HEK293 (cell line): ENCODE results near the gene TBX4.

Source experiments
- CTCF ChIA-PET: fragments of 350-600 bp; formaldehyde crosslinking; extraction: SDS; loops from one replicate; lab custom pipeline; 2021; ENCODE audit warnings: antibody characterized with exemption; lab: Yijun Ruan, JAX
- POLR2A ChIA-PET: fragments of 300-600 bp; formaldehyde crosslinking; extraction: SDS; loops from one replicate; lab custom pipeline; 2020; ENCODE audit warnings: antibody characterized with exemption, inconsistent platforms; lab: Yijun Ruan, JAX
- H3K27ac ChIP-seq: fragments of 200-500 bp; sonication (Bioruptor generic); 2 replicates; pipeline ENCODE4 v1.5.1; 2014; ENCODE audit warnings: low read depth, low read length, control low read depth, inconsistent platforms; ENCODE audit errors: extremely low read depth
- H3K36me3 ChIP-seq, 2 experiments: fragments of 200-500 bp in 1 of 2; sonication (Bioruptor generic) in 1 of 2; 1 replicate in 1 of 2; 2 replicates in 1 of 2; pipeline ENCODE4 v1.5.1; 2014 to 2017; ENCODE audit warnings: inconsistent platforms in 2 of 2, low read length in 2 of 2; ENCODE audit not compliant: control insufficient read depth in 2 of 2, insufficient read depth in 1 of 2
- H3K4me1 ChIP-seq: fragments of 200-500 bp; sonication (Bioruptor generic); 2 replicates; pipeline ENCODE4 v1.5.1; 2014; ENCODE audit warnings: mild to moderate bottlenecking, low read length, inconsistent platforms; ENCODE audit not compliant: control insufficient read depth, insufficient read depth
- H3K4me3 ChIP-seq: 2 replicates; pipeline ENCODE4 v1.5.1; 2011; ENCODE audit warnings: low read depth, mild to moderate bottlenecking, control low read depth, low read length, moderate library complexity
- H3K9me3 ChIP-seq: fragments of 200-500 bp; sonication (Bioruptor generic); 2 replicates; pipeline ENCODE4 v1.5.1; 2014; ENCODE audit warnings: low read depth, low read length, inconsistent platforms; ENCODE audit not compliant: control insufficient read depth, insufficient read depth
- GLIS1 ChIP-seq: fragments of 450-650 bp; formaldehyde crosslinking; IDR thresholded peaks from 2 replicates; pipeline ENCODE4 v1.5.1; 2016; ENCODE audit warnings: missing biosample characterization, missing genetic modification characterization
- GLIS2 ChIP-seq: fragments of 450-650 bp; formaldehyde crosslinking; IDR thresholded peaks from 2 replicates; pipeline ENCODE4 v1.5.1; 2016; ENCODE audit warnings: missing biosample characterization, missing genetic modification characterization
- KLF1 ChIP-seq: fragments of 450-650 bp; formaldehyde crosslinking; IDR thresholded peaks from 2 replicates; pipeline ENCODE4 v1.5.1; 2016; ENCODE audit warnings: missing biosample characterization, missing genetic modification characterization
- KLF8 ChIP-seq: fragments of 450-650 bp; formaldehyde crosslinking; IDR thresholded peaks from 2 replicates; pipeline ENCODE4 v1.5.1; 2016; ENCODE audit warnings: missing biosample characterization, missing genetic modification characterization
- RBAK ChIP-seq: fragments of 450-650 bp; formaldehyde crosslinking; IDR thresholded peaks from 2 replicates; pipeline ENCODE4 v1.5.1; 2016; ENCODE audit warnings: missing biosample characterization, missing genetic modification characterization
- SP2 ChIP-seq: fragments of 450-650 bp; formaldehyde crosslinking; IDR thresholded peaks from 2 replicates; pipeline ENCODE4 v1.5.1; 2016; ENCODE audit warnings: missing biosample characterization, missing genetic modification characterization
- SP3 ChIP-seq: fragments of 450-650 bp; formaldehyde crosslinking; IDR thresholded peaks from 2 replicates; pipeline ENCODE4 v1.5.1; 2016; ENCODE audit warnings: missing biosample characterization, missing genetic modification characterization
- SP7 ChIP-seq: fragments of 450-650 bp; formaldehyde crosslinking; IDR thresholded peaks from 2 replicates; pipeline ENCODE4 v1.5.1; 2016; ENCODE audit warnings: missing biosample characterization, missing genetic modification characterization
- TCF7L2 ChIP-seq: IDR thresholded peaks from 2 replicates; pipeline ENCODE4 v1.6.1; 2011; ENCODE audit warnings: low read depth, mild to moderate bottlenecking, inconsistent platforms, low read length, moderate library complexity, borderline replicate concordance
- TRIM28 ChIP-seq: IDR thresholded peaks from 2 replicates; pipeline ENCODE4 v1.6.1; 2011; ENCODE audit warnings: low read length, control low read depth, borderline replicate concordance
- YY1 ChIP-seq: fragments of 450-650 bp; formaldehyde crosslinking; IDR thresholded peaks from 2 replicates; pipeline ENCODE4 v1.5.1; 2018; ENCODE audit warnings: missing biosample characterization, missing genetic modification characterization
- ZBTB17 ChIP-seq: fragments of 450-650 bp; formaldehyde crosslinking; IDR thresholded peaks from 2 replicates; pipeline ENCODE4 v1.5.1; 2016; ENCODE audit warnings: missing biosample characterization, missing genetic modification characterization
- ZBTB21 ChIP-seq: fragments of 450-650 bp; formaldehyde crosslinking; IDR thresholded peaks from 2 replicates; pipeline ENCODE4 v1.5.1; 2017; ENCODE audit warnings: missing biosample characterization, missing genetic modification characterization
- ZIC2 ChIP-seq: fragments of 450-650 bp; formaldehyde crosslinking; IDR thresholded peaks from 2 replicates; pipeline ENCODE4 v1.5.1; 2016; ENCODE audit warnings: missing biosample characterization, missing genetic modification characterization
- ZNF175 ChIP-seq: fragments of 450-650 bp; formaldehyde crosslinking; IDR thresholded peaks from 2 replicates; pipeline ENCODE4 v1.5.1; 2016; ENCODE audit warnings: missing biosample characterization, missing genetic modification characterization
- ZNF501 ChIP-seq: fragments of 450-650 bp; formaldehyde crosslinking; IDR thresholded peaks from 2 replicates; pipeline ENCODE4 v1.5.1; 2016; ENCODE audit warnings: missing biosample characterization, missing genetic modification characterization
- ZNF544 ChIP-seq: fragments of 450-650 bp; formaldehyde crosslinking; IDR thresholded peaks from 2 replicates; pipeline ENCODE4 v1.5.0; 2017; ENCODE audit warnings: missing biosample characterization, missing genetic modification characterization
- ZNF658 ChIP-seq: fragments of 450-650 bp; formaldehyde crosslinking; IDR thresholded peaks from 2 replicates; pipeline ENCODE4; 2016; ENCODE audit warnings: missing biosample characterization, missing genetic modification characterization
- ZNF660 ChIP-seq: fragments of 450-650 bp; IDR thresholded peaks from 2 replicates; pipeline ENCODE4 v1.5.1; 2018; ENCODE audit warnings: missing biosample characterization, mild to moderate bottlenecking, missing genetic modification characterization
- ZNF664 ChIP-seq: fragments of 450-650 bp; formaldehyde crosslinking; IDR thresholded peaks from 2 replicates; pipeline ENCODE4 v1.5.1; 2016; ENCODE audit warnings: missing biosample characterization, missing genetic modification characterization
- ZNF677 ChIP-seq: fragments of 450-650 bp; IDR thresholded peaks from 2 replicates; pipeline ENCODE4 v1.5.0; 2018; ENCODE audit warnings: missing biosample characterization, mild to moderate bottlenecking, missing genetic modification characterization, moderate library complexity
- ZNF747 ChIP-seq: fragments of 450-650 bp; formaldehyde crosslinking; IDR thresholded peaks from 2 replicates; pipeline ENCODE4 v1.5.1; 2016; ENCODE audit warnings: missing biosample characterization, missing genetic modification characterization
- ZNF776 ChIP-seq: fragments of 450-650 bp; formaldehyde crosslinking; IDR thresholded peaks from 2 replicates; pipeline ENCODE4 v1.5.0; 2017; ENCODE audit warnings: missing biosample characterization, missing genetic modification characterization, borderline replicate concordance
- ZSCAN18 ChIP-seq: fragments of 450-650 bp; formaldehyde crosslinking; IDR thresholded peaks from 2 replicates; pipeline ENCODE4 v1.5.1; 2016; ENCODE audit warnings: missing biosample characterization, missing genetic modification characterization
- TF ChIP-seq, protein P1 (sequence below): fragments of 450-650 bp; formaldehyde crosslinking; IDR thresholded peaks from 2 replicates; pipeline ENCODE4 v1.5.1; 2016; ENCODE audit warnings: missing biosample characterization, missing genetic modification characterization

Gene TBX4

GRCh38 chr17:61490540-61490975 lies 38.3 kb downstream of the TBX4 start:
- Histone ChIP-seq H3K4me1 (peaks cover 23% of the 10 kb centered on the region), H3K9me3 (no peaks in the 10 kb centered on the region), H3K36me3 (no peaks in the 10 kb centered on the region), H3K4me3 (no peak overlapping the region), H3K27ac (no peak overlapping the region)
- CTCF ChIA-PET = interaction anchor here (0.5 kb wide), 1 partner anchor 35 kb away, joined by 3 read pairs; no protein-coding TSS in a partner anchor
- TF ChIP-seq ZNF660 (peak; percentile 60; the same call in 1 of the 2 replicates), TCF7L2 (no peak), ZNF544 (no peak), ZNF747 (tag by site-specific recombination) (no peak), ZBTB17 (tag by site-specific recombination) (0 out of 2 replicates have a peak, but pooled peaks have one; percentile 39), TRIM28 (0 out of 2 replicates have a peak, but pooled peaks have one; percentile 48), ZIC2 (tag by site-specific recombination) (0 out of 2 replicates have a peak, but pooled peaks have one; percentile 29)
- POLR2A ChIA-PET = interaction anchor here (0.6 to 1.4 kb wide), 2 partner anchors 23 to 1020 kb away, joined by 3 to 4 read pairs; no protein-coding TSS in a partner anchor

DNA sequence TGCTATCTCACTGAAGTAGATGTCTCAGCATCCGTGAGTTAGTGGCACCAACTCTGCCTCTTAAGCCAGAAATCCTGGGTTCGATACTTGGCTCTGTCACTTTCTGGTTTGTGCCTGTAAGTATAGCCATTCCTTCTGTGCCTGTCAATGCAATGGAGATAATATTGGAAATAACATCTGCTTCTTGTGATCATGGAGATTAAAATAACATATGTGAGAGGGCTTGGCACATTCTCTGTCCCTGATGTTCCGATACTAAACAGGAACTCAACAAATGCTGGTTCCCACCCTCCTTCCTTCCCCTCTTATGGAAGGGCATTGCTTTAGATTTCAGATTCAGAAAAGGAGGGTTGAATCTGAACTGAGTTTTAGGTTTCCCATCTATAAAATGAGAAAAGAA lies 39.8 kb downstream of the TBX4 start:
- Histone ChIP-seq H3K4me1 (peaks cover 13% of the 10 kb centered on the region), H3K27ac (no peak overlapping the region)
- CTCF ChIA-PET = no interaction called here
- TF ChIP-seq SP3 (tag by site-specific recombination) (no peak), ZNF677 (no peak), GLIS1 (tag by site-specific recombination) (no peak), ZSCAN18 (tag by site-specific recombination) (no peak), ZNF501 (tag by site-specific recombination) (no peak), SP2 (tag by site-specific recombination) (no peak), RBAK (tag by site-specific recombination) (no peak), SP7 (tag by site-specific recombination) (no peak), ZBTB21 (tag by site-specific recombination) (no peak), GLIS2 (tag by site-specific recombination) (no peak), KLF1 (tag by site-specific recombination) (no peak), ZNF664 (tag by site-specific recombination) (no peak), ZNF175 (tag by site-specific recombination) (no peak), ZNF658 (tag by site-specific recombination) (no peak), KLF8 (tag by site-specific recombination) (no peak), YY1 (no peak), ZNF776 (tag by site-specific recombination) (no peak)
- TF ChIP-seq, protein P1, sequence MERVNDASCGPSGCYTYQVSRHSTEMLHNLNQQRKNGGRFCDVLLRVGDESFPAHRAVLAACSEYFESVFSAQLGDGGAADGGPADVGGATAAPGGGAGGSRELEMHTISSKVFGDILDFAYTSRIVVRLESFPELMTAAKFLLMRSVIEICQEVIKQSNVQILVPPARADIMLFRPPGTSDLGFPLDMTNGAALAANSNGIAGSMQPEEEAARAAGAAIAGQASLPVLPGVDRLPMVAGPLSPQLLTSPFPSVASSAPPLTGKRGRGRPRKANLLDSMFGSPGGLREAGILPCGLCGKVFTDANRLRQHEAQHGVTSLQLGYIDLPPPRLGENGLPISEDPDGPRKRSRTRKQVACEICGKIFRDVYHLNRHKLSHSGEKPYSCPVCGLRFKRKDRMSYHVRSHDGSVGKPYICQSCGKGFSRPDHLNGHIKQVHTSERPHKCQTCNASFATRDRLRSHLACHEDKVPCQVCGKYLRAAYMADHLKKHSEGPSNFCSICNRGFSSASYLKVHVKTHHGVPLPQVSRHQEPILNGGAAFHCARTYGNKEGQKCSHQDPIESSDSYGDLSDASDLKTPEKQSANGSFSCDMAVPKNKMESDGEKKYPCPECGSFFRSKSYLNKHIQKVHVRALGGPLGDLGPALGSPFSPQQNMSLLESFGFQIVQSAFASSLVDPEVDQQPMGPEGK = no peak
- TF ChIP-seq, all 188 proteins: peak for 0
- no peak overlapping the region for H3K4me3 ChIP-seq
- POLR2A ChIA-PET = no interaction called here
- no peaks in the 10 kb centered on the region for H3K9me3 ChIP-seq
- no peaks in the 10 kb centered on the region for H3K36me3 ChIP-seq
